Naive thymus-derived CD4-positive, alpha-beta T cell (primary cell): Measurements from ENCODE around the gene RTL5. TPM values are rescaled to one million over a fixed set of nuclear protein-coding genes. Genes with fewer than 3 reads are reported as not detected.

Experiments
- ATAC-seq: fragments of 150-1000 bp; cut with Tn5 transposase; 2 replicates; pipeline ENCODE4 v1.10.0; 2021; ENCODE audit warnings: mild to moderate bottlenecking, moderate library complexity
- CTCF ChIA-PET: fragments of 350-600 bp; sonication (Branson Sonifier 250); formaldehyde crosslinking; loops from one replicate; lab custom pipeline; 2021; ENCODE audit warnings: antibody characterized with exemption; lab: Charles Lee
- POLR2A ChIA-PET: fragments of 350-600 bp; sonication (Branson Sonifier 250); formaldehyde crosslinking; loops from one replicate; lab custom pipeline; 2021; ENCODE audit warnings: antibody characterized with exemption, inconsistent platforms; lab: Charles Lee
- DNase-seq, 9 donors: peaks; one replicate each; pipeline versions ENCODE4 v3.0.0 to v3.0.0-alpha.2; 2020 to 2022; ENCODE audit warnings: mixed read lengths in 1 of 9
- H3K27ac ChIP-seq: one replicate; pipeline ENCODE4 v1.7.0; 2013; ENCODE audit warnings: mild to moderate bottlenecking, low read depth, low read length, moderate library complexity
- H3K27me3 ChIP-seq, 2 donors: one replicate each; pipeline ENCODE4 v1.7.0; 2013; ENCODE audit warnings: low read length in 2 of 2, mild to moderate bottlenecking in 2 of 2, moderate library complexity in 2 of 2; ENCODE audit not compliant: control insufficient read depth in 2 of 2, insufficient read depth in 2 of 2
- H3K36me3 ChIP-seq, 3 experiments: 1 replicate in 2 of 3; 2 replicates in 1 of 3; pipeline ENCODE4 v1.7.0; 2013; ENCODE audit warnings: low read length in 3 of 3, mild to moderate bottlenecking in 3 of 3, moderate library complexity in 1 of 3; ENCODE audit not compliant: insufficient read depth in 3 of 3, control insufficient read depth in 2 of 3
- H3K4me1 ChIP-seq, 2 donors: one replicate each; pipeline ENCODE4 v1.7.0; 2013; ENCODE audit warnings: low read length in 2 of 2, mild to moderate bottlenecking in 2 of 2, moderate library complexity in 1 of 2; ENCODE audit not compliant: control insufficient read depth in 2 of 2, insufficient read depth in 2 of 2
- H3K4me3 ChIP-seq: 2 replicates; pipeline ENCODE4 v1.7.0; 2013; ENCODE audit warnings: mild to moderate bottlenecking, low read length
- H3K9me3 ChIP-seq, 3 experiments: 1 replicate in 2 of 3; 2 replicates in 1 of 3; pipeline ENCODE4 v1.7.0; 2013; ENCODE audit warnings: low read length in 3 of 3; ENCODE audit not compliant: control insufficient read depth in 2 of 3
- H3K27ac Mint-ChIP-seq, 9 donors: one replicate each; pipeline ENCODE4 v1.8.0; 2020 to 2022; ENCODE audit warnings: mixed read lengths in 9 of 9, mild to moderate bottlenecking in 8 of 9, moderate library complexity in 5 of 9, inconsistent platforms in 2 of 9
- H3K27me3 Mint-ChIP-seq, 5 donors: one replicate each; pipeline ENCODE4 v1.8.0; 2021 to 2022; ENCODE audit warnings: mixed read lengths in 5 of 5, mild to moderate bottlenecking in 1 of 5
- H3K36me3 Mint-ChIP-seq, 5 donors: one replicate each; pipeline ENCODE4 v1.8.0; 2020 to 2022; ENCODE audit warnings: mixed read lengths in 5 of 5, mild to moderate bottlenecking in 3 of 5, inconsistent platforms in 1 of 5
- H3K4me1 Mint-ChIP-seq, 7 donors: one replicate each; pipeline ENCODE4 v1.8.0; 2020 to 2022; ENCODE audit warnings: mixed read lengths in 7 of 7, mild to moderate bottlenecking in 3 of 7, inconsistent platforms in 1 of 7
- H3K4me3 Mint-ChIP-seq, 10 donors: one replicate each; pipeline ENCODE4 v1.8.0; 2020 to 2022; ENCODE audit warnings: mild to moderate bottlenecking in 10 of 10, mixed read lengths in 10 of 10, moderate library complexity in 6 of 10, inconsistent platforms in 2 of 10
- H3K9me3 Mint-ChIP-seq, 11 donors: one replicate each; pipeline ENCODE4 v1.8.0; 2020 to 2022; ENCODE audit warnings: mixed read lengths in 11 of 11, mild to moderate bottlenecking in 4 of 11, inconsistent platforms in 1 of 11, moderate library complexity in 1 of 11
- intact Hi-C, 2 donors: fragments of 100-400 bp; cut with micrococcal nuclease; formaldehyde crosslinking; loops; one replicate each; pipeline ENCODE4 v1.15.1; 2023
- polyA plus RNA-seq, 2 donors: library from polyadenylated mRNA; unstranded; fragments of 300-500 nt; fragmentation: Illumina TruSeq; gene quantifications; one replicate each; pipeline ENCODE4 v1.2.3, GENCODE V29; 2021
- total RNA-seq, 6 experiments: library from RNA in 5 of 6; stranded (reverse) in 5 of 6; gene quantifications; 1 replicate in 5 of 6; 2 replicates in 1 of 6; pipeline ENCODE4 v1.2.3 and lab custom pipeline; 2021 to 2026

Gene RTL5
- total and polyA plus RNA-seq, 7 experiments from 2014 or later: 0.08 to 2.1 (median 0.19) TPM; not detected in 2

GRCh38 chrX:72107320-72107719, 24.4 kb downstream of the RTL5 start:
- ATAC-seq: peak; percentile 46
- POLR2A ChIA-PET: no interaction called here
- Histone ChIP-seq H3K36me3 (no peaks in the 10 kb centered on the region), H3K27ac (no peak overlapping the region), H3K4me1 (peaks cover 5 to 46% of the 10 kb centered on the region in 2 donors), H3K4me3 (no peak overlapping the region), H3K27me3 (no peaks in the 10 kb centered on the region), H3K9me3 (no peaks in the 10 kb centered on the region)
- peak overlapping the region in 1 of 9 donors; percentile 29 for H3K27ac Mint-ChIP-seq
- intact Hi-C loops: no loop called here
- peaks cover 5 to 18% (median 12%) of the 10 kb centered on the region in 7 donors for H3K4me1 Mint-ChIP-seq
- H3K36me3 Mint-ChIP-seq: no peaks in the 10 kb centered on the region
- H3K27me3 Mint-ChIP-seq: peaks cover 0 to 58% (median 8%) of the 10 kb centered on the region in 5 donors
- CTCF ChIA-PET: no interaction called here
- no peak for DNase-seq
- H3K9me3 Mint-ChIP-seq: no peaks in the 10 kb centered on the region
- peak overlapping the region in 2 of 10 donors; percentile 12 to 36 for H3K4me3 Mint-ChIP-seq

GRCh38 chrX:72105436-72105835, 26.3 kb downstream of the RTL5 start:
- H3K4me3 ChIP-seq: no peak overlapping the region

DNA sequence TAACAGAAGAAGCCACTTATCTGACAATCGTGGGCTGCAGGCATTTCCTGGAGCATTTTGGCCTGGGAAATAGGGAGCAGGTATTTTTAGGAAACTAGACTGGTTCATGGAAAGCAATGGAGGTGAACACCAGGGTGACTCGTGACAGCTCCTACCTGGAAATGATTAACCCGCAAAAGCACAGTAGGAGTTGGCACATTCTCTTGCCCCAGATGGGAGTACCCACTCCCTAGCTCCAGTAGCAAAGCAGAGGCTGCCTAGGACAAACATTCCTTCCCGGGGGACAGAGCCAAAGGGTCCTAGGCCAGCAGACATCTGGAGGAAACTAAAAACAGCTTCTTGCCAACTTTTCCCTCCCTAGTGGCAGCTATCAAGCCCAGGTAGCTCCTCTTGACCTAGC, 29.0 kb downstream of the RTL5 start:
- Mint-ChIP-seq H3K9me3 (peaks cover 0 to 3% (median 0%) of the 10 kb centered on the region in 11 donors), H3K36me3 (no peaks in the 10 kb centered on the region), H3K4me1 (peaks cover 10 to 44% (median 35%) of the 10 kb centered on the region in 7 donors), H3K27me3 (peaks cover 4 to 53% (median 8%) of the 10 kb centered on the region in 5 donors), H3K4me3 (no peak overlapping the region), H3K27ac (no peak overlapping the region)
- DNase-seq (no peak), ATAC-seq (no peak)
- H3K4me1 ChIP-seq: peaks cover 29 to 60% of the 10 kb centered on the region in 2 donors
- intact Hi-C loops: no loop called here
- no peak overlapping the region for H3K4me3 ChIP-seq
- CTCF ChIA-PET: interaction anchor here (1.1 kb wide), 1 partner anchor 18 kb away, joined by 4 read pairs; no protein-coding TSS in a partner anchor
- H3K27ac ChIP-seq: no peak overlapping the region
- POLR2A ChIA-PET: no interaction called here
- H3K9me3 ChIP-seq: no peaks in the 10 kb centered on the region
- H3K36me3 ChIP-seq: no peaks in the 10 kb centered on the region
- H3K27me3 ChIP-seq: no peaks in the 10 kb centered on the region

More at GRCh38 chrX:72105436-72105835, 26.3 kb downstream of the RTL5 start:
- no peaks in the 10 kb centered on the region for H3K36me3 Mint-ChIP-seq
- peaks cover 10 to 37% (median 28%) of the 10 kb centered on the region in 7 donors for H3K4me1 Mint-ChIP-seq
- DNase-seq: peak in 7 of 9 donors; percentile 25 to 72 (median 55)
- intact Hi-C loops: loop anchor here in 1 of 2 donors (1.0 to 2.0 kb wide), 2 partner anchors 21 to 87 kb away; no protein-coding TSS in a partner anchor
- peak overlapping the region in 2 of 10 donors; percentile 13 to 57 for H3K4me3 Mint-ChIP-seq
- H3K36me3 ChIP-seq: no peaks in the 10 kb centered on the region
- POLR2A ChIA-PET: interaction anchor here (0.7 kb wide), 1 partner anchor 464 kb away, joined by 4 read pairs; no protein-coding TSS in a partner anchor
- ATAC-seq: peak; percentile 71
- no peaks in the 10 kb centered on the region for H3K27me3 ChIP-seq
- no peaks in the 10 kb centered on the region for H3K9me3 ChIP-seq
- peaks cover 0 to 3% (median 0%) of the 10 kb centered on the region in 11 donors for H3K9me3 Mint-ChIP-seq
- peaks cover 0 to 57% (median 5%) of the 10 kb centered on the region in 5 donors for H3K27me3 Mint-ChIP-seq
- peak overlapping the region in 4 of 9 donors; percentile 15 to 81 (median 41) for H3K27ac Mint-ChIP-seq
- H3K27ac ChIP-seq: no peak overlapping the region
- peaks cover 23 to 59% of the 10 kb centered on the region in 2 donors for H3K4me1 ChIP-seq
- CTCF ChIA-PET: no interaction called here

GRCh38 chrX:72102126-72102525, 29.6 kb downstream of the RTL5 start:
- ChIA-PET POLR2A (no interaction called here), CTCF (no interaction called here)
- H3K9me3 Mint-ChIP-seq: peaks cover 0 to 3% (median 0%) of the 10 kb centered on the region in 11 donors
- Histone ChIP-seq H3K4me3 (peak overlapping the region; percentile 19), H3K27me3 (no peaks in the 10 kb centered on the region), H3K36me3 (no peaks in the 10 kb centered on the region), H3K27ac (no peak overlapping the region), H3K9me3 (no peaks in the 10 kb centered on the region), H3K4me1 (peaks cover 29 to 55% of the 10 kb centered on the region in 2 donors)
- DNase-seq (no peak), ATAC-seq (no peak)
- H3K4me1 Mint-ChIP-seq: peaks cover 10 to 39% (median 35%) of the 10 kb centered on the region in 7 donors
- H3K36me3 Mint-ChIP-seq: no peaks in the 10 kb centered on the region
- peaks cover 6 to 53% (median 9%) of the 10 kb centered on the region in 5 donors for H3K27me3 Mint-ChIP-seq
- intact Hi-C loops: no loop called here
- H3K4me3 Mint-ChIP-seq: peak overlapping the region in 5 of 10 donors; percentile 9 to 81 (median 46)
- H3K27ac Mint-ChIP-seq: peak overlapping the region in 5 of 9 donors; percentile 36 to 70 (median 42)

DNA sequence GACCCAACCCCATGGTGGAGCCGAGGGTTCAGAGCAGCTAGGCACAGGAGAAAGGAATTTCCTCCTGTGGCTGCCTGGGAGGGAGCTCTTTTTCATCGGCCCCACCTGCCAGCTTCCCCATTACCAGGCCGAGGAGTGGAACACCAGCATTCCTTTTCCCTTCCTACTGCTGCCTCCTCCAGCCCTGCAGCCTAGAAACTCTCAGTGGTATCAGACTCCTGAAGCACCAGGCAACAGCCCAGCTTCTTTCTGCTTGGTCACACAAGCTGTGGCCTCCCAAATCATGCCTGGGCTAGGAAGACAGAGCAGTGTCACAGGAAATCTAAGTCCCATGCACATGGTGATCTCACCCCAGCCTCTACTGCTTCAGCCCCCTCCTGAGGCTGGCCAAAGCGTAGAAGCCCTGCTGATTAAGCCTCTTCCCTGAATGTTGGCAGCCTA, 30.1 kb downstream of the RTL5 start:
- Histone ChIP-seq H3K36me3 (no peaks in the 10 kb centered on the region), H3K4me3 (peak overlapping the region; percentile 59), H3K27me3 (no peaks in the 10 kb centered on the region), H3K27ac (no peak overlapping the region), H3K9me3 (no peaks in the 10 kb centered on the region), H3K4me1 (peaks cover 29 to 55% of the 10 kb centered on the region in 2 donors)
- Mint-ChIP-seq H3K4me3 (peak overlapping the region in 6 of 10 donors; percentile 46 to 81 (median 66)), H3K36me3 (no peaks in the 10 kb centered on the region), H3K27ac (peak overlapping the region in 2 of 9 donors; percentile 42 to 82), H3K27me3 (peaks cover 6 to 57% (median 12%) of the 10 kb centered on the region in 5 donors), H3K4me1 (peaks cover 10 to 39% (median 34%) of the 10 kb centered on the region in 7 donors), H3K9me3 (peaks cover 0 to 3% (median 0%) of the 10 kb centered on the region in 11 donors)
- ChIA-PET POLR2A (no interaction called here), CTCF (no interaction called here)
- no peak for DNase-seq
- intact Hi-C loops: loop anchor here (1.0 to 2.0 kb wide), 4 partner anchors 25 to 175 kb away; partner anchors contain the start of gene RPS4X (in 1 of the 2)
- ATAC-seq: peak; percentile 7

DNA sequence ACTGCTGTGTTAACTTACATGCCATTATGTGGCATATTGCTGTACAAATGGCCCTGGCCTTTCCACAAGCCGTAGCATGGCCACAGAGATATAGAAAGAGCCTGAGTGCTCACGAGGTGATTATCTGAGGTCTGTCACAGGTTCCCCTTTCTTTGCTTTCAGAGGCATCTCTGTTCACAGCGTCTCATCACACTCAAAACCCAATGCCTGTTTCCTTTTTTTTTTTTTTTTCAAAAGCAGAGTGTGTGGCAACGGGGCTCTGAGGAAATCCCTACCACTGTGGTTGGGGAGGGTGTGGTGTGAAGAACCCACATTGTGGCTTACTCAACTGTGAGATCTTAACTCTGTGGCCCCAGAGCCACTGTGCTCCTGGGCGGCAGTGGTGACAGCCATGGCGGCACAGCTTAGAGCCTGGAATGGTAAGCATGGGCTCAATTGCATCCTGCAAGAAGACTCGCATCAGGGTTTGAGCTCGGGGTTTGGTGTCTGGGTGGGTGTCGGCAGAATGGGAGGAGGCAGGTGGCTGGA, 30.8 kb downstream of the RTL5 start:
- DNase-seq: peak; percentile 24 to 78 (median 67)
- Mint-ChIP-seq H3K36me3 (no peaks in the 10 kb centered on the region), H3K27ac (peak overlapping the region in 6 of 9 donors; percentile 14 to 82 (median 58)), H3K27me3 (peaks cover 6 to 60% (median 12%) of the 10 kb centered on the region in 5 donors), H3K4me1 (peaks cover 10 to 39% (median 33%) of the 10 kb centered on the region in 7 donors), H3K9me3 (peaks cover 0 to 3% (median 0%) of the 10 kb centered on the region in 11 donors), H3K4me3 (peak overlapping the region; percentile 25 to 81 (median 64))
- intact Hi-C loops: loop anchor here (1.0 to 2.0 kb wide), 4 partner anchors 25 to 176 kb away; partner anchors contain the start of gene RPS4X (in 1 of the 2)
- H3K9me3 ChIP-seq: no peaks in the 10 kb centered on the region
- no peaks in the 10 kb centered on the region for H3K27me3 ChIP-seq
- peaks cover 29 to 50% of the 10 kb centered on the region in 2 donors for H3K4me1 ChIP-seq
- no peak overlapping the region for H3K27ac ChIP-seq
- CTCF ChIA-PET: interaction anchor here (0.8 kb wide), 1 partner anchor 80 kb away, joined by 3 read pairs; no protein-coding TSS in a partner anchor
- H3K4me3 ChIP-seq: peak overlapping the region; percentile 59
- POLR2A ChIA-PET: no interaction called here
- ATAC-seq: peak; percentile 84
- H3K36me3 ChIP-seq: no peaks in the 10 kb centered on the region
